Keratinocyte (primary cell): ENCODE results near the gene LAMA2. TPM values are rescaled to one million over a fixed set of nuclear protein-coding genes. Genes with fewer than 3 reads are reported as not detected.
A peak's percentile ranks its signal among the peaks of the same experiment; 100 is the strongest.

Experiments
- DNase-seq: peaks from one replicate; pipeline ENCODE4 v3.0.0-alpha.2; 2011; ENCODE audit warnings: low read depth, missing footprints, low spot score
- FAIRE-seq: peaks from 2 replicates; lab custom pipeline; 2011; peaks lifted over from hg19 to GRCh38; lab: Jason Lieb, UNC
- H2AFZ ChIP-seq: 2 replicates; pipeline ENCODE4 v1.6.0; 2012; ENCODE audit warnings: low read length, control low read depth, inconsistent platforms; ENCODE audit not compliant: control insufficient read depth
- H3K27ac ChIP-seq: 2 replicates; pipeline ENCODE4 v1.5.1; 2011; ENCODE audit warnings: low read length; ENCODE audit not compliant: control insufficient read depth, insufficient read depth
- H3K27me3 ChIP-seq: 3 replicates; pipeline ENCODE4 v1.6.0; 2011; ENCODE audit warnings: low read length; ENCODE audit not compliant: control insufficient read depth, insufficient read depth; ENCODE audit errors: extremely low read depth
- H3K36me3 ChIP-seq, 2 experiments: 2 replicates in 1 of 2; 3 replicates in 1 of 2; pipeline ENCODE4 v1.5.1; 2011; ENCODE audit warnings: low read length in 2 of 2, mild to moderate bottlenecking in 1 of 2; ENCODE audit not compliant: control insufficient read depth in 2 of 2, insufficient read depth in 2 of 2; ENCODE audit errors: extremely low read depth in 1 of 2
- H3K4me1 ChIP-seq: 3 replicates; pipeline ENCODE4 v1.5.1; 2011; ENCODE audit warnings: low read length; ENCODE audit not compliant: control insufficient read depth, insufficient read depth; ENCODE audit errors: extremely low read depth
- H3K4me2 ChIP-seq: 3 replicates; pipeline ENCODE4 v1.6.0; 2011; ENCODE audit warnings: low read depth, low read length; ENCODE audit not compliant: control insufficient read depth, insufficient read depth; ENCODE audit errors: extremely low read depth
- H3K4me3 ChIP-seq, 3 experiments: fragments of 200-600 bp in 1 of 3; sonication (generic) in 1 of 3; 2 replicates in 2 of 3; 3 replicates in 1 of 3; pipeline ENCODE4 v1.5.1; 2011 to 2016; ENCODE audit warnings: low read length in 3 of 3, mild to moderate bottlenecking in 3 of 3, control low read depth in 2 of 3, inconsistent platforms in 1 of 3, low read depth in 1 of 3, mixed read lengths in 1 of 3, mixed run types in 1 of 3, moderate library complexity in 1 of 3; ENCODE audit not compliant: control insufficient read depth in 2 of 3, insufficient read depth in 2 of 3; ENCODE audit errors: extremely low read depth in 1 of 3
- H3K79me2 ChIP-seq: 2 replicates; pipeline ENCODE4 v1.6.0; 2012; ENCODE audit warnings: low read length; ENCODE audit not compliant: control insufficient read depth, insufficient read depth
- H3K9ac ChIP-seq: 3 replicates; pipeline ENCODE4 v1.6.0; 2011; ENCODE audit warnings: low read length; ENCODE audit not compliant: control insufficient read depth, insufficient read depth; ENCODE audit errors: extremely low read depth
- H3K9me1 ChIP-seq: 3 replicates; pipeline ENCODE4 v1.6.0; 2011; ENCODE audit warnings: low read length; ENCODE audit not compliant: control insufficient read depth, insufficient read depth; ENCODE audit errors: extremely low read depth
- H3K9me3 ChIP-seq: 2 replicates; pipeline ENCODE4 v1.5.1; 2012; ENCODE audit warnings: low read depth, low read length; ENCODE audit not compliant: control insufficient read depth
- H4K20me1 ChIP-seq: 3 replicates; pipeline ENCODE4 v1.6.0; 2011; ENCODE audit warnings: low read length; ENCODE audit not compliant: control insufficient read depth, insufficient read depth; ENCODE audit errors: extremely low read depth
- EZH2 ChIP-seq: IDR thresholded peaks from one replicate; pipeline ENCODE4 v1.6.1; 2012; ENCODE audit warnings: inconsistent platforms, mild to moderate bottlenecking, low read length, moderate library complexity
- dilution Hi-C: fragments of 300-500 bp; cut with MboI; formaldehyde crosslinking; loops from one replicate; pipeline ENCODE4 v1.7.0; 2020; ENCODE audit warnings: low sequenced_read_pairs; ENCODE audit not compliant: extremely low pct_ligation_motif_present
- polyA plus RNA-seq, 5 experiments: library from polyadenylated mRNA; depleted of rRNA in 3 of 5; stranded (reverse) in 3 of 5; stranded (forward) in 1 of 5; unstranded in 1 of 5; fragments of >200 nt; gene quantifications; 1 replicate in 1 of 5; 2 replicates in 3 of 5; 3 replicates in 1 of 5; pipeline versions ENCODE4 v1.2.1 to v1.2.3, GENCODE V29; 2011 to 2012; ENCODE audit warnings: missing spikeins in 2 of 5, low read depth in 1 of 5, low replicate concordance in 1 of 5
- TF ChIP-seq, protein P1 (sequence below), 3 experiments: IDR thresholded peaks in 1 of 3; conservative IDR thresholded peaks in 1 of 3; optimal IDR thresholded peaks in 1 of 3; 2 replicates in 2 of 3; 3 replicates in 1 of 3; pipeline versions ENCODE3 to v1.5.1; 2011; ENCODE audit warnings: low read length in 3 of 3, mild to moderate bottlenecking in 3 of 3, moderate library complexity in 2 of 3, control low read depth in 1 of 3, inconsistent platforms in 1 of 3; ENCODE audit not compliant: insufficient read depth in 2 of 3; ENCODE audit errors: extremely low read depth in 1 of 3

Gene LAMA2
- polyA plus RNA-seq, 1 donor (not counting 4 experiments of a cell fraction or from before 2014, with no cell fraction given), result 1.4 TPM

DNA sequence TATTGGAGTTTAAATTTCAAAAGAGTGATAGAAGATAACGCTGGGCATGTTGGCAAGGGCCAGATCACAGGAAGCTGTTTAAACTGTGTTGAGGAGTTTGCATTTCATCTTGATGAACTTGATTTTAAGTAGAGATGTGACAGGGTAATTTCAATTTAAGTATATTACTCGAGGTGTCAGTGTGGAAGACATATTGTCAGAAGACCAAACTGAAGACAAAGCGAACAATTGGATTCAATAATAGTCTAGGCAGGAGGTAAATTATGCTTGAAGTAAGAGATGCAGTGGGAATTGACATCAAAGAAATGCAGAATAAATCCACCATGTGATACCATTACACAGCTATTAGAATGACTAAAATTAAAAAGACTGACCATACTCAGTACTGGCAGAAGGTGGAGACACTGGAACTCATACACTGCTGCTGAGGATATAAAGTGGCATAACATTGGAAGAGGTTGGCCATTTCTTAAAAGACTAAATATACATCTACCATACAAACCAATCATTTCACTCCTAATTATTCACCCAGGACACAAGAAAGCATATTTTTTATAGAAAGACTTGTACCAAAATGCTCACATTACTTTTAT is 586.2 kb downstream of the LAMA2 start:
- no peak overlapping the region for H3K4me2 ChIP-seq
- H4K20me1 ChIP-seq, result no peaks in the 10 kb centered on the region
- no peak for DNase-seq
- no peak overlapping the region for H2AFZ ChIP-seq
- no peaks in the 10 kb centered on the region for H3K9me3 ChIP-seq
- no peak overlapping the region for H3K4me3 ChIP-seq
- no peaks in the 10 kb centered on the region for H3K27me3 ChIP-seq
- no peak overlapping the region for H3K9ac ChIP-seq
- H3K36me3 ChIP-seq, result no peaks in the 10 kb centered on the region
- H3K9me1 ChIP-seq, result no peaks in the 10 kb centered on the region
- H3K79me2 ChIP-seq, result no peaks in the 10 kb centered on the region
- TF ChIP-seq EZH2, result no peak
- TF ChIP-seq, protein P1, sequence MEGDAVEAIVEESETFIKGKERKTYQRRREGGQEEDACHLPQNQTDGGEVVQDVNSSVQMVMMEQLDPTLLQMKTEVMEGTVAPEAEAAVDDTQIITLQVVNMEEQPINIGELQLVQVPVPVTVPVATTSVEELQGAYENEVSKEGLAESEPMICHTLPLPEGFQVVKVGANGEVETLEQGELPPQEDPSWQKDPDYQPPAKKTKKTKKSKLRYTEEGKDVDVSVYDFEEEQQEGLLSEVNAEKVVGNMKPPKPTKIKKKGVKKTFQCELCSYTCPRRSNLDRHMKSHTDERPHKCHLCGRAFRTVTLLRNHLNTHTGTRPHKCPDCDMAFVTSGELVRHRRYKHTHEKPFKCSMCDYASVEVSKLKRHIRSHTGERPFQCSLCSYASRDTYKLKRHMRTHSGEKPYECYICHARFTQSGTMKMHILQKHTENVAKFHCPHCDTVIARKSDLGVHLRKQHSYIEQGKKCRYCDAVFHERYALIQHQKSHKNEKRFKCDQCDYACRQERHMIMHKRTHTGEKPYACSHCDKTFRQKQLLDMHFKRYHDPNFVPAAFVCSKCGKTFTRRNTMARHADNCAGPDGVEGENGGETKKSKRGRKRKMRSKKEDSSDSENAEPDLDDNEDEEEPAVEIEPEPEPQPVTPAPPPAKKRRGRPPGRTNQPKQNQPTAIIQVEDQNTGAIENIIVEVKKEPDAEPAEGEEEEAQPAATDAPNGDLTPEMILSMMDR (optimal IDR thresholded peaks at IDR 0.05 in 1 of 3, IDR thresholded peaks at IDR 0.05 in 1 of 3, conservative IDR thresholded peaks at IDR 0.05 in 1 of 3; ENCODE audit: extremely low read depth in 1 of 3, insufficient read depth in 2 of 3, low read length in 3 of 3), result peak in 2 of 3 experiments; percentile 7 to 17
- H3K27ac ChIP-seq, result no peak overlapping the region
- H3K4me1 ChIP-seq, result no peaks in the 10 kb centered on the region
- dilution Hi-C loops, result no loop called here
- peak; percentile 26 for FAIRE-seq

DNA sequence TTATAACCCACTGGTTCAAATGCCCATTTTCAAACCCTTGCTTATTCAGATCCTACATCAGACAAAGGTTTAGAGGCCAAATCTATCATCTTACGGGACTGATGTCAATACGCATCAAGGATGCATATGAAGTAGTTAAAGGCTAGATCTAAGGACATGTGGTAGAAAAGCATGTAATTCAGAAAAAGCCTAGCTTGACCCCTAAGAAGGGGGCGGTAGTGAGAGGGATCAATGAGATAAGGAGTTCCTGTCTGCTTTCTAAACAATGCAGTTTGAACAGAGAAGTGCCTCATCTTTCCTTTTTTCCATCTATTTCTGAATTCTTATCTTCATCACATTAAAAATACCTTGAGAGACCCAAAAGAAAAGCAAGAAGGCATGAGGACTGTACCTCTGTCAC is 589.3 kb downstream of the LAMA2 start:
- Histone ChIP-seq H3K27me3 (no peaks in the 10 kb centered on the region), H2AFZ (no peak overlapping the region), H3K4me3 (no peak overlapping the region), H3K9me3 (no peaks in the 10 kb centered on the region), H3K9me1 (no peaks in the 10 kb centered on the region), H4K20me1 (no peaks in the 10 kb centered on the region), H3K27ac (no peak overlapping the region), H3K9ac (no peak overlapping the region), H3K36me3 (no peaks in the 10 kb centered on the region), H3K4me2 (no peak overlapping the region), H3K4me1 (no peaks in the 10 kb centered on the region), H3K79me2 (no peaks in the 10 kb centered on the region)
- no peak for TF ChIP-seq EZH2
- TF ChIP-seq, protein P1 (optimal IDR thresholded peaks at IDR 0.05 in 1 of 3, IDR thresholded peaks at IDR 0.05 in 1 of 3, conservative IDR thresholded peaks at IDR 0.05 in 1 of 3; ENCODE audit: extremely low read depth in 1 of 3, insufficient read depth in 2 of 3, low read length in 3 of 3), result no peak
- FAIRE-seq (no peak), DNase-seq (no peak)
- dilution Hi-C loops, result no loop called here
